ENCODE results near the gene IGSF8. TPM values are rescaled to one million over a fixed set of nuclear protein-coding genes. Genes with fewer than 3 reads are reported as not detected.
A peak's percentile ranks its signal among the peaks of the same experiment; 100 is the strongest.

The IGSF8 gene
- total RNA-seq, 1 experiment from 2014 or later, result 30.6 TPM

DNA sequence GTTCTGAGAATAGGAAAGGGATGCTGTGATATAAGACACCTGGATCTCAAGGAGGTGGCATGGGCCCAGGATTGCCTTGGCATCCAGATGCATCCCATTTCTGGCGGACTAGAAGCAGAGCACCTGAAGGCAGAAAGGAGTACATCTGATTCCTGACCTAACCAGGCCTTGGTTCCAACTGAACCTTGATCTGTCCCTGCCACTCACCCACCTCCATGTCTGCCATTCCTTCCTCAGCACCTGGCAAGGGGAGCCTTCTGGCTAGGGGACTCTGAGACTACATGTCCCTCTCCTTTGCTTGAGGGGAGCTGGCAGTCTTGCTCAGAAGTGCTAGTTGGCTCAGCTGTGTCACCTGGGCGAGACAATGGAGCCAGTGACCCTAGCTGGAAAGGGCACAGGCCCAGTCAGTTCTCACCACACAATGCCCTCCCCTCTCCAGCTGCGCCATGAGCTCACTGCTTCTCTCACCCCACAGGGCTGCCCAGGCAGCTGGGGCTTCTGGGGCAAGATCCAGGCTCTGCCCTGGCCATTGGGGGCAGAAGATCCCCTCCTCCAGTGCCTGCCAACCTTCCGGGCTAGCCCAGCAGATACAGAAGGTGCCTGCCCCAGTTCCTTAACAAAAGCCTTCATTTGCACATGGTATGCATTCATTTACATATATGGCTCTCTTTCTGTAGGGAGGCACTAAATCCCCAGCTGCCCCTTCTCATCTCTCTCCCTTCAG, 2.9 kb downstream of the IGSF8 start:
- H3K4me3 ChIP-seq, result no peak overlapping the region
- DNase-seq (ENCODE audit: low read depth in 1 of 2, low spot score in 2 of 2), result no peak
- no peaks in the 10 kb centered on the region for H3K36me3 ChIP-seq
- H3K27ac ChIP-seq, result no peak overlapping the region
- H3K27me3 ChIP-seq (replicated peaks), result no peaks in the 10 kb centered on the region
- no peaks in the 10 kb centered on the region for H3K9me3 ChIP-seq (replicated peaks)
- H3K4me1 ChIP-seq (replicated peaks), result peaks cover 14% of the 10 kb centered on the region

- Histone ChIP-seq H3K27ac (no peak overlapping the region), H3K4me3 (no peak overlapping the region), H3K27me3 (replicated peaks) (no peaks in the 10 kb centered on the region), H3K36me3 (no peaks in the 10 kb centered on the region), H3K9me3 (replicated peaks) (no peaks in the 10 kb centered on the region), H3K4me1 (replicated peaks) (peaks cover 14% of the 10 kb centered on the region)
- DNase-seq (ENCODE audit: low read depth in 1 of 2, low spot score in 2 of 2), result no peak
These were observed 3.6 kb downstream of the IGSF8 start for GRCh38 chr1:160094806-160095205.

DNA sequence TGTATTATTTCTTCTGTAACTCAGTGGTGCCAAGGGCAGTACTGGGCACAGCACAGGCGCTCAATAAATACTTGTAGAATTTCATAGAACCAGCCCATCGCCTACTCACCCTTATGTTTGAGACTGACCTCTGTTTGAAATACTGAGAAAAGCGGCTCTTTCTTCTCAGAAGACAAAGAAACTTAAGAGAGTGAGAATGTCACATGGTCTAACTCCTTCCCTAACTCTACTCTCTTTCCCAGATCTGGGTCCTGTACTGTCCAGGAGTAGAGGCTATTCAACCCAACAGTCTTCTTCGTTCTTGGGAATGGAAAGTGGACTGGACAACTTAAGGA, 4.2 kb downstream of the IGSF8 start:
- DNase-seq (ENCODE audit: low read depth in 1 of 2, low spot score in 2 of 2), result no peak
- H3K27me3 ChIP-seq (replicated peaks), result no peaks in the 10 kb centered on the region
- no peaks in the 10 kb centered on the region for H3K9me3 ChIP-seq (replicated peaks)
- no peaks in the 10 kb centered on the region for H3K36me3 ChIP-seq
- H3K4me1 ChIP-seq (replicated peaks), result peaks cover 11% of the 10 kb centered on the region
- H3K27ac ChIP-seq, result no peak overlapping the region
- no peak overlapping the region for H3K4me3 ChIP-seq

DNA sequence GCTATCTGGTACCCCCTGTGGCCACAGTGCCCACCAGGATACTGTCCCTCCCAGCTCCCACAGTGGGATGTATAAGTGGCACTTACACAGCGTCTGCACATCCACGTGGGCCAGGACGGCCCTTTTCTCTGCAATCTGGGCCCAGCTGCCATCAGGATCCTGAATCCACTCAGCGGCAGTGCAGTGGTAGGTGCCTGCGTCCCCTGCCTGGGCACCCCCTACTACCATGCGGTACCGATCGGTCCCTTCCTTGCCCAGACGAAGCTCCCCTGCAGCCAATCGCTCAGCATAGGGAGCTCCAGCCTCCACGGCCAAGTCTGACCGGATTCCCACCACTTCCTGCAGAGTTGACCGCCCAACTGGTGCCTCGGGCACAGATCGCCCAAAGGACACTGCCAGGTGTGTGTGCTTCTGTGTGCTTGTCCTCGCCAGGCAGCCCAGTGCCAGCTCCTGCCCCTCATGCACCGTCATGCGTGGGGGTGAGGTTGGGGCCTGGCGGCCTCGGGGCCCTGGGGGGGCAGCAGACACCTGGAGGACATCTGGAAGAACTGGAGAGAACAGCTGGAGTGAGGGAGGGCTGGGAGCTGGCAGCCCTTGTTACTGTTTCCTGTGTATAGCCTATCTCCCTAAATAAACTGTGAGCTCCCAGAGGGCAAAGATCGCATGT, 4.7 kb downstream of the IGSF8 start:
- H3K4me1 ChIP-seq (replicated peaks), result peaks cover 8% of the 10 kb centered on the region
- no peak overlapping the region for H3K4me3 ChIP-seq
- H3K27ac ChIP-seq, result no peak overlapping the region
- H3K36me3 ChIP-seq, result no peaks in the 10 kb centered on the region
- H3K9me3 ChIP-seq (replicated peaks), result no peaks in the 10 kb centered on the region
- H3K27me3 ChIP-seq (replicated peaks), result no peaks in the 10 kb centered on the region
- no peak for DNase-seq (ENCODE audit: low read depth in 1 of 2, low spot score in 2 of 2)

DNA sequence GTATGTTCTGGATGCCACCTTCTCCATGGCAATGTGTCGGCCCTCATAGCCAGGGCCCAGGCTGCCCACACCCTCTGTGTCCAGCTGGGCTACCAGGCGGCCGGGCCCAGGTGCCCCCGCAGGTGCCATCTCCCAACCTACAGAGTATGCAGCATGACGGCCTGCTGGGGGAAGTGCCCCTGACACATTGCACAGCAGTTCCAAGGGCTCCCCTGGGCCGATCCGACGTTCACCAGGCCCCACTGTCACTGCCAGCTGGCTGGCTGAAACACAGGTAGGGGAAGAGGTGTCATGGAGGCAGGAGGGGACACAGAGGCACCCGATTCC, 5.4 kb downstream of the IGSF8 start:
- Histone ChIP-seq H3K36me3 (no peaks in the 10 kb centered on the region), H3K4me1 (replicated peaks) (peaks cover 6% of the 10 kb centered on the region), H3K27me3 (replicated peaks) (no peaks in the 10 kb centered on the region), H3K4me3 (no peak overlapping the region), H3K27ac (no peak overlapping the region), H3K9me3 (replicated peaks) (no peaks in the 10 kb centered on the region)
- no peak for DNase-seq (ENCODE audit: low read depth in 1 of 2, low spot score in 2 of 2)

GRCh38 chr1:160092366-160093068, 5.9 kb downstream of the IGSF8 start:
- peaks cover under 1% of the 10 kb centered on the region; the same call in 1 of the 2 replicates for H3K4me1 ChIP-seq (replicated peaks)
- DNase-seq (ENCODE audit: low read depth in 1 of 2, low spot score in 2 of 2), result no peak
- H3K27ac ChIP-seq, result no peak overlapping the region
- H3K9me3 ChIP-seq (replicated peaks), result no peaks in the 10 kb centered on the region
- H3K36me3 ChIP-seq, result no peaks in the 10 kb centered on the region
- H3K27me3 ChIP-seq (replicated peaks), result no peaks in the 10 kb centered on the region
- no peak overlapping the region for H3K4me3 ChIP-seq

GRCh38 chr1:160091666-160092223, 6.7 kb downstream of the IGSF8 start:
- H3K27me3 ChIP-seq (replicated peaks), result no peaks in the 10 kb centered on the region
- no peaks in the 10 kb centered on the region for H3K36me3 ChIP-seq
- H3K9me3 ChIP-seq (replicated peaks), result no peaks in the 10 kb centered on the region
- no peak overlapping the region for H3K27ac ChIP-seq
- H3K4me3 ChIP-seq, result no peak overlapping the region
- DNase-seq (ENCODE audit: low read depth in 1 of 2, low spot score in 2 of 2), result no peak
- no peaks in the 10 kb centered on the region for H3K4me1 ChIP-seq (replicated peaks)

- Histone ChIP-seq H3K36me3 (no peaks in the 10 kb centered on the region), H3K4me3 (no peak overlapping the region), H3K9me3 (replicated peaks) (no peaks in the 10 kb centered on the region), H3K4me1 (replicated peaks) (no peaks in the 10 kb centered on the region), H3K27me3 (replicated peaks) (no peaks in the 10 kb centered on the region), H3K27ac (no peak overlapping the region)
- no peak for DNase-seq (ENCODE audit: low read depth in 1 of 2, low spot score in 2 of 2)
These were observed 7.7 kb downstream of the IGSF8 start for GRCh38 chr1:160090760-160091159.

DNA sequence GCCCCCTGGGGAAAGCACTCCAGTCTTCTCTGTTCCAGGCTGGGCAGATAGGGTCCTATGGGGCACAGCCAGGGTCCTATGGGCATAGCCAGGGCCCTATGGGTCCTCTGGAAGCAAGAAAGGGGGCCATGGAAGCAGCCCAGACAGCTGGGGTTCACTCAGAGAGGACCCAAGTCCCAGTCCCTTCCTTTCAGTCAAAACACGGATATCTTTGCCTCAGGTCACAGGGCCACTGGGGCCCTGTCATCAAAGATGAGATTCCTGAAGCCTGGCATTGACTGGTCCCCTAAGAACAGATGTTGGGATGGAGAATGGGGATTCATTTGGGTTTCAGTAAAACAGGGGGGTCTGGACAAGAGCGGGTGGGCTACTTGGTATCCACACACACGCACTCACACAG, 8.5 kb downstream of the IGSF8 start:
- H3K36me3 ChIP-seq, result no peaks in the 10 kb centered on the region
- no peak overlapping the region for H3K4me3 ChIP-seq
- no peak for DNase-seq (ENCODE audit: low read depth in 1 of 2, low spot score in 2 of 2)
- H3K27ac ChIP-seq, result no peak overlapping the region
- no peaks in the 10 kb centered on the region for H3K4me1 ChIP-seq (replicated peaks)
- H3K9me3 ChIP-seq (replicated peaks), result no peaks in the 10 kb centered on the region; the same call in 1 of the 2 replicates
- peaks cover 6% of the 10 kb centered on the region; the same call in 1 of the 2 replicates for H3K27me3 ChIP-seq (replicated peaks)

GRCh38 chr1:160087118-160087662, 11.2 kb downstream of the IGSF8 start:
- no peaks in the 10 kb centered on the region; the same call in 1 of the 2 replicates for H3K9me3 ChIP-seq (replicated peaks)
- no peak overlapping the region for H3K4me3 ChIP-seq
- H3K27ac ChIP-seq, result no peak overlapping the region
- peaks cover 6% of the 10 kb centered on the region for H3K4me1 ChIP-seq (replicated peaks)
- no peaks in the 10 kb centered on the region for H3K36me3 ChIP-seq
- DNase-seq (ENCODE audit: low read depth in 1 of 2, low spot score in 2 of 2), result no peak
- peaks cover 31% of the 10 kb centered on the region for H3K27me3 ChIP-seq (replicated peaks)

DNA sequence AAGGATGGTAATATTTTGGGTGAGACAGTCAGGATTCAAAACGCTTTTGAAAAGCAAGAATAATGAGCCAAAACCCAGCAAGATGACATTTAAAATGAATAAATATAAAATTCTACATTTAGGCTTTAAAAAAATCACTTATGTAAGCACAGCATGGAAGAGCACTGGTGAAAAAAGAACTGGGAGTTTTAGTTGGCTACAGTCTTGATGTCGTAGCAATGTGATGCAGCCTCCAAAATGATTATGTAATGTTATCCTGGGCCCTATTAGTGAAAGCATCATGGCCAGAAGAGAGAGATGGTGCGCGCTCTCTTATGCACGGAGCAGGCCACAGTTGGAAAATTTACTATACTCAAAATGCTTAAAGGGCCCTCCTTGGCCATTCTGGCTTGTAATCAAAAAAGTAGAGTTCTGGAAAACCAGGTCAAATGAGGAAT, 11.9 kb downstream of the IGSF8 start:
- Histone ChIP-seq H3K4me3 (no peak overlapping the region), H3K27ac (no peak overlapping the region), H3K9me3 (replicated peaks) (no peaks in the 10 kb centered on the region; the same call in 1 of the 2 replicates), H3K4me1 (replicated peaks) (peaks cover 6% of the 10 kb centered on the region), H3K27me3 (replicated peaks) (peaks cover 38% of the 10 kb centered on the region), H3K36me3 (no peaks in the 10 kb centered on the region)
- DNase-seq (ENCODE audit: low read depth in 1 of 2, low spot score in 2 of 2), result no peak

GRCh38 chr1:160085686-160086455, 12.5 kb downstream of the IGSF8 start:
- Histone ChIP-seq H3K4me3 (no peak overlapping the region), H3K27ac (no peak overlapping the region), H3K36me3 (no peaks in the 10 kb centered on the region), H3K27me3 (replicated peaks) (peaks cover 42% of the 10 kb centered on the region), H3K4me1 (replicated peaks) (peaks cover 8% of the 10 kb centered on the region), H3K9me3 (replicated peaks) (no peaks in the 10 kb centered on the region; the same call in 1 of the 2 replicates)
- peak; percentile 40 to 79 for DNase-seq (ENCODE audit: low read depth in 1 of 2, low spot score in 2 of 2)

DNA sequence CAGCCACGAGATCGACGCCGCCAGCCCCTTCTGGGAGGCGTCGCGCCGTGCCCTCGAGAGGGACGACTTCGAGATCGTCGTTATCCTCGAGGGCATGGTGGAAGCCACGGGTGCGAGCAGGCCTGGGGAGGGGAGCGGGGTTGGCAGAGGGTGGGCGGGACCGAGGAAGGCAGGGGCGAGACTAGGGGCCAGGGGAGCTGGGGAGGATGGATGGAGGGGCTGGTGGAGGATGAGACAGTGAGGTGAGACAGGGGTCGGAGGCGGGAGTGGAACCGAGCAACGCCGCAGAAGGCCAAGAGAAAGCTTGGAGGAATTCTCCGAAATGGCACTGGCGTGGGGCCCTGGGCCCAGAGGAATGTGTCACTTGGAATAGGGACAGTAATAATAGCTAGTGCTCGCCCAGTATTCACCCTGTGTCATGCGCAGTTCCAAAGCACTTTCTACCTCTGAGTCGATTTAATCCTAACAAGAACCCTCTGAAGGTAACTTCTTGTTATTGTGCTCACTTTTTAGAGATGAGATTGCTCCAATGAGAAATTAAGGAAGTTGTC, 13.6 kb downstream of the IGSF8 start:
- Histone ChIP-seq H3K27ac (no peak overlapping the region), H3K27me3 (replicated peaks) (peaks cover 53% of the 10 kb centered on the region), H3K4me1 (replicated peaks) (peaks cover 15% of the 10 kb centered on the region)

More for the DNA sequence above, 13.6 kb downstream of the IGSF8 start:
- no peak for DNase-seq (ENCODE audit: low read depth in 1 of 2, low spot score in 2 of 2)
- Histone ChIP-seq H3K4me3 (no peak overlapping the region), H3K36me3 (no peaks in the 10 kb centered on the region), H3K9me3 (replicated peaks) (no peaks in the 10 kb centered on the region; the same call in 1 of the 2 replicates)
